ENCODE measurements around the gene C9orf57. TPM values are rescaled to one million over a fixed set of nuclear protein-coding genes. Genes with fewer than 3 reads are reported as not detected.

Gene C9orf57
- total and polyA plus RNA-seq, 2 donors from 2014 or later: not detected

DNA sequence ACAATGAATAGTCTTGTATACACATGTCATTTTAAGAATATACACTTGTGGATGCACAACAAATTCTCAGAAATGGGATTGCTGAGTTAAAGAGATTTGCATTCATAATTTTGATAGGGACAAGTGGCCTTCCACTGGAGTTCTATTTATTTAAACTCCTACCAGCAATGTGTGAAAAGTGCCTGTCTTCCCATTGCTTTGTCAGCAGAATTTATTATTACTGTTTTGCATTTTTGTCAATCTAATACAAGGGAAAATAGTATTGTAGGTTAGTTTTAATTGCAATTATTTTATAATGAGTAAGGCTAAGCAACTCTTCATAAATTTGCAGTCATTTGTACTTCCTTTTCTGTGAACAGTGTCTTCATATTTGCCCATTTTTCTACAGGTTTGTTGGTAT, 55.0 kb downstream of the C9orf57 start:
- DNase-seq (no peak), FAIRE-seq (no peak)
- TF ChIP-seq, protein P1, sequence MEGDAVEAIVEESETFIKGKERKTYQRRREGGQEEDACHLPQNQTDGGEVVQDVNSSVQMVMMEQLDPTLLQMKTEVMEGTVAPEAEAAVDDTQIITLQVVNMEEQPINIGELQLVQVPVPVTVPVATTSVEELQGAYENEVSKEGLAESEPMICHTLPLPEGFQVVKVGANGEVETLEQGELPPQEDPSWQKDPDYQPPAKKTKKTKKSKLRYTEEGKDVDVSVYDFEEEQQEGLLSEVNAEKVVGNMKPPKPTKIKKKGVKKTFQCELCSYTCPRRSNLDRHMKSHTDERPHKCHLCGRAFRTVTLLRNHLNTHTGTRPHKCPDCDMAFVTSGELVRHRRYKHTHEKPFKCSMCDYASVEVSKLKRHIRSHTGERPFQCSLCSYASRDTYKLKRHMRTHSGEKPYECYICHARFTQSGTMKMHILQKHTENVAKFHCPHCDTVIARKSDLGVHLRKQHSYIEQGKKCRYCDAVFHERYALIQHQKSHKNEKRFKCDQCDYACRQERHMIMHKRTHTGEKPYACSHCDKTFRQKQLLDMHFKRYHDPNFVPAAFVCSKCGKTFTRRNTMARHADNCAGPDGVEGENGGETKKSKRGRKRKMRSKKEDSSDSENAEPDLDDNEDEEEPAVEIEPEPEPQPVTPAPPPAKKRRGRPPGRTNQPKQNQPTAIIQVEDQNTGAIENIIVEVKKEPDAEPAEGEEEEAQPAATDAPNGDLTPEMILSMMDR (IDR thresholded peaks at IDR 0.05; ENCODE audit: borderline replicate concordance, extremely low read depth, insufficient read depth): no peak
- H3K9ac ChIP-seq (ENCODE audit: low read length in 3 of 3): no peak overlapping the region
- intact Hi-C loops (cut with DNase I): no loop called here
- no peaks in the 10 kb centered on the region for H3K9me3 ChIP-seq (ENCODE audit: control insufficient read depth in 2 of 3, insufficient read depth in 1 of 3, low read length in 3 of 3)
- H3K4me3 ChIP-seq (ENCODE audit: low read length in 3 of 3): no peak overlapping the region
- no peak overlapping the region for H3K27ac ChIP-seq (ENCODE audit: low read depth in 2 of 2, low read length in 2 of 2)
- no peaks in the 10 kb centered on the region for H3K36me3 ChIP-seq (ENCODE audit: control insufficient read depth in 2 of 3, insufficient read depth in 3 of 3, low read length in 3 of 3)
- peaks cover 0 to 7% (median 0%) of the 10 kb centered on the region in 3 donors for H3K4me1 ChIP-seq (ENCODE audit: control insufficient read depth in 2 of 3, insufficient read depth in 2 of 3, low read depth in 1 of 3, low read length in 3 of 3)
- no peaks in the 10 kb centered on the region for H3K27me3 ChIP-seq (ENCODE audit: control insufficient read depth, insufficient read depth, low read length)

Other genes starting within 250 kb of the C9orf57 start
- gene ABHD17B, start 149.4 kb downstream of the C9orf57 start, total RNA-seq: 19.0 TPM
- 9.0 TPM for gene ABHD17B, start 149.4 kb downstream of the C9orf57 start, polyA plus RNA-seq (ENCODE audit: insufficient read depth, low read depth, low replicate concordance)
- 8.1 TPM for gene C9orf85, start 149.0 kb downstream of the C9orf57 start, total RNA-seq
- 7.0 TPM for gene C9orf85, start 149.0 kb downstream of the C9orf57 start, polyA plus RNA-seq (ENCODE audit: insufficient read depth, low read depth, low replicate concordance)
- 31.4 TPM for gene GDA, start 88.8 kb upstream of the C9orf57 start, total RNA-seq
- gene GDA, start 88.8 kb upstream of the C9orf57 start, polyA plus RNA-seq (ENCODE audit: insufficient read depth, low read depth, low replicate concordance): 88.1 TPM

Data from kidney (tissue), 14 donors.